HG03139 (cell line): ENCODE measurements around the gene CALCOCO2.
"Not testable (repeated sequence)": the region's sequence is repeated elsewhere in the genome, so short reads cannot be mapped to it uniquely, and the experiment has no call there.

Experiments used
- ATAC-seq: cut with Tn5 transposase; IDR thresholded peaks from one replicate; pipeline ENCODE4 v1.9.1; 2021; ENCODE audit not compliant: unreplicated experiment

The CALCOCO2 gene, protein sequence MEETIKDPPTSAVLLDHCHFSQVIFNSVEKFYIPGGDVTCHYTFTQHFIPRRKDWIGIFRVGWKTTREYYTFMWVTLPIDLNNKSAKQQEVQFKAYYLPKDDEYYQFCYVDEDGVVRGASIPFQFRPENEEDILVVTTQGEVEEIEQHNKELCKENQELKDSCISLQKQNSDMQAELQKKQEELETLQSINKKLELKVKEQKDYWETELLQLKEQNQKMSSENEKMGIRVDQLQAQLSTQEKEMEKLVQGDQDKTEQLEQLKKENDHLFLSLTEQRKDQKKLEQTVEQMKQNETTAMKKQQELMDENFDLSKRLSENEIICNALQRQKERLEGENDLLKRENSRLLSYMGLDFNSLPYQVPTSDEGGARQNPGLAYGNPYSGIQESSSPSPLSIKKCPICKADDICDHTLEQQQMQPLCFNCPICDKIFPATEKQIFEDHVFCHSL

DNA sequence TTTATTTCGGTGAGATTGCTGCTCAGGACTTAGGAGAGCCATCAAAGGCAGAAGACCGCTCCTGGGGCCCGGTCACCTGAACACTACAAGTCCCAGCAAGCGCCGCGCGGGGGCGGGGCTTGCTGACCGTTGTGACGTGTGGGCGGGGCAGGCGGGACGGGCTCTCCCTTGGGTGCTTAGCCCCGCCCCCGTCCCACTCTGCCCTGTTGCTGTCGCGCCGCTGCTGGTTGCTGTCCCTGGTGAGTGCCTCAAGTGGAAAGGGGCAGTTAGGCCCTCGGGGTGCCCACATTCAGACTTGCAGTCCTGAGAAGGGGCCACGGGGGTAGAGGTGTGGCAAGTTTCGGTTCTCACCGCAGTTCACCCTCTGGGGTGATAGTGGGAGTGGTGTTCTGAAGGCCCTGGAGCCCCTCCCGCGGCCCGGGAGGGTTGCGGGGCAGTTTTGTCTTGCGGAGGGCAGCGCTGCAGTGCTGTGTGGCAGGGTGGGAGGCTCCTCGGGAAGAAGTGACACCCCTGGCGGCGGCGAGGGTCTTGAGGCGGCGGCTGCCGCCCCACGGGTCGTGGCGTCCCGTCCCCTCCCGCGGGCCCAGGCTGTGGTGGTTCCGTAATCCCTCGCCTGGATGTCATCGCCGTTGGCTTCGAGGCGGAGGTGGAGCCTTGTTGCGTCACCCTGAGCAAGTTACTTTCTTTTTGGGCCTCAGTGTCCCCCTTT is at the start of gene CALCOCO2:
TSS of gene CALCOCO2 (plus strand) at position 196 of the 709 bp plus-strand sequence. CDS start 10,673 bp downstream, outside the sequence.
- peak; percentile 67 for ATAC-seq

- no peak for ATAC-seq
Observed at GRCh38 chr17:48787828-48788227, 43.0 kb upstream of the CALCOCO2 start.

DNA sequence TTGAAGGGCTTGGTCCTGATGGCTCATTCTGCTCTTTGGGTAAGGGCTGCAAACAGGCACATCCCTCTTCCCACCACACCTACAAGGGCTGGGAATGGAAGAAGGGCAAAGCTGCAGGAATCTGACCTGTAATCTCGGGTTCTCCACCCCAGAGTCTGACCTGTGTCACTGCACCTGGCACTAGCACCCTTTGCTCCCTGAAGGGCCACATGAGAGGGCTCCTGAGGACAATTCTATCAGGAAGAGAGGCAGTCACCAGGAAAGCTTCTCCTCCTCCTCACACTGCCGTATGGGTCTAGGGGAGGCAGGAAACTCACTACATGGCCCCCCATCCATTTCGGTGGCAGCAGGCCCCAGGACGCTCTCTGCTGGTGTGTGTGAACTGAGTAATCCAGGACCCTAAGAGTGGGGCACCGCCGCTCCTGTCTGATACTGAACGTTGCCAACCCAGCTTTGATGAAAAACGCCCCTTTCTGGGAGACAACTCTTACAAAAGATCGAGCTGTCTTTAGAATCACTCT is 40.2 kb upstream of the CALCOCO2 start:
- no peak for ATAC-seq

DNA sequence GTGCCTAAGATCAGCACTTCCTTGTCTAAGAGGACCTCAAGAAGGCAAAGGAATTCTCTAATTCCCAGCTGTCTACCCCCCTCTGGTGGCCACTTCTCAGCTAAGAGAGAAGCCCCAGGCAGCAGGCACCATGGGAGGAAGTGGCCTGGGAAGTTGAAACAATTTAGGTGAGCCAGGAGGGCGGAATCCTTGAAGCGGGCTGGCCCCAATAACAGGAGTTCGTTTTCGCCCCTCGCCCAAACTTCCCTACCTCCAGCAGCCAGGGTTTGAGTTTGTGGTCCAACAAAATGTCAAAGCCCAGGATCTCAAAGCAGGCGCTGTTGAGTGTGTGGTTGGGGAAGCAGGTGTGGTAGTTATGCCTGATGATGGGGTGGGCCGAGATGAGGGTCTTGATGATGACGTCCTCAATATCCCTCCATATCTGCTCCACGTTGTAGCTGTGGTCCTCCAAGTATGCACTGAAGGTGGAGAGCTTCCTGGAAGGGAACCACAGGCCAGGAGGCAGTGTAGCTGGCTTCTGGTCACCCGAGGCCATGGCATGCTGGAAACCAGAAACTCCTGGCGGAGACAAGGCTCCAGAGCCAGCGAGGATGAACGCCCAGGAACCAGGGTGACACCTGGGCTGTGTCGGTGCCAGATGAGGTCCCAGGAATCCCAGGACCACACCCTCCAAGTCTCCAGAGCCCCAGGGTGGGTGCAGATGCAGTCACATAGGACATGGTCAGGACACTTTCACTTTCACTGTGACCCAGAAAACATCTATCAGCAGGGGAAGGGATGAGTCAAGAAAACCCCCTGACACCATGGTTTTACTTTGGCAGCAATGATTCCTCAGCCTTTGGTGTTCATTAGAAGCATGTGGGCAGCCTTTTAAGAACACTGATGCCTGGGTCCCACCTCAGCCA is 39.5 kb upstream of the CALCOCO2 start:
- ATAC-seq = no peak

DNA sequence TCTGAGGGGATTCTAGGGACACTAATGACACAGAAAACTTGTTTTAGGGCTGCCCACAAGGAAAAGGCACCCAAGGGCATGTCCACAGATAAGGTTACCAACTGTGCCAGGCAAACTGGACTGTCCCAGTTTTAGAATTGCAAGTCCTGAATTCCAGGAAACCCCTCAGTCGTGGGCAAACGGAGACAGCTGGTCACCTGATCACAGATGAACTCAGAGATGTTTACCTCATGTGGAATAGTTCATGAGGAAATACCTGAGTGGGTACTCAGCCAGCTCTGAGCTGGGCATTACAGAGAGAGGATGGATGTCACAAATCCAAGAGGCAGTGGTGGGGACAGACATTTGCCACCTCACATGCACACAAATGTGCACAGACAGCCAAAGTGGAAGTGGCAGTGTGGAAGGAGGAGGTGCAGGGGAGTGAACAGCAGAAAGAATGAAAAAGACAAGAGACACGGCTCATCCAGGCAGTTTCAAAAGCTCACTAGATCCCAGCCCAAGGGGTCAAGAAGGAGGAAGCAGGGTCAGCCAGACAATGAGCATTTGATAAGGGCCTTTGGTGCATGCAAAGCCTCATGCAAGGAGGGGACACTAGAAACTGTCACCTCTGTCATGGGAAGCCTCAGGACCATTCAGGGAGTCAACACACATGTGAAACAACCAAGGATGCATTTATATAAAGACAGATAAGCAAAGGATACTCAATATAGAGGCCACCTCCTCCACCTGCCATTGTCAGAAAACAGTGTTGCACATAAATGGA is 38.6 kb upstream of the CALCOCO2 start:
- no peak for ATAC-seq

DNA sequence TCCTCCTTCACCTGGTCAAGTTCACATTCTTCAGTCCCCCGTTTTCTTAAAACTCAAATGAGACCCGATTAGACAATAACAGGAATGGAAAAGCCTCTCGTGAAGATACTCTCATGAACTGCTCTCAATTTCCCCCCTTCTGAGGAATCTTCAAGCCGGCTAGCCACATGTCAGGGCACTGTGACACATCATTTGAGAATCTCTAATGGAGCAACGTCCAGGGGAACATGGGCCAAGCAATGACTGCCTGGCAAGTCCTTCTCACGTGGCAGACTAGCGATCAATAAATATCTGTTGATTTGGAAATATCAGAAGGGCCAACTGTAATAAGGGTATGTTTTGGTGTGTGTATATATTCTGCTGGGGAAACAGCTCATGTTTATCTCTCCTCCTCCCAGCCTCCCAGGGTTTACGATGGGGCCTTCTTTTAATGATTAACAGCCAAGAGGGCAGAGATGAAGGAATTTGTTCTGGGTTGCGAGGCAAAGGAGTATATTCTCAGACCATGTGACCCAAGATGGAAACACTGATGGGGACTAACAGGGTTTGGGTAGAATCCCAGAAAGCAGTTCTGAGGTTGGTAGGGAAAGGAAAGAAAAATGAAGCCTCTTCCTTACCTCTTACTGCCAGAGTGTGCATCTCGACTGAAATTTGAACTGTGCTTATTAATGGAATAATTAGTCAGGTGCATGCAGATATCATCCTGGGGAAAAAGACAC is 35.2 kb upstream of the CALCOCO2 start:
- no peak for ATAC-seq

DNA sequence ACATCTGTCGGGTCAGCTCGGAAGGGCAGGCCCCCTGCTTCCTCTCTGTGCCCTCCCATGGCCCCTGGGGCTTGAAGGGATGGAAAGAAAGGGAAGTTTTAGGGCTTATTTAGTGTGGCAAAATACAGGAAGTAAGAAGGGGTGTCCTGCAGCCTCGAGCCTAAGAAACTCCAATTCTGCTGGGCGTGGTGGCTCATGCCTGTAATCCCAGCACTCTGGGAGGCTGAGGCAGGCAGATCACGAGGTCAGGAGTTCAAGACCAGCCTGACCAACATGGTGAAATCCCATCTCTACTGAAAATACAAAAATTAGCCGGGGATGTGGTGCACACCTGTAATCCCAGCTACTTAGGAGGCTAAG is 34.7 kb upstream of the CALCOCO2 start:
- ATAC-seq = not testable (repeated sequence)

DNA sequence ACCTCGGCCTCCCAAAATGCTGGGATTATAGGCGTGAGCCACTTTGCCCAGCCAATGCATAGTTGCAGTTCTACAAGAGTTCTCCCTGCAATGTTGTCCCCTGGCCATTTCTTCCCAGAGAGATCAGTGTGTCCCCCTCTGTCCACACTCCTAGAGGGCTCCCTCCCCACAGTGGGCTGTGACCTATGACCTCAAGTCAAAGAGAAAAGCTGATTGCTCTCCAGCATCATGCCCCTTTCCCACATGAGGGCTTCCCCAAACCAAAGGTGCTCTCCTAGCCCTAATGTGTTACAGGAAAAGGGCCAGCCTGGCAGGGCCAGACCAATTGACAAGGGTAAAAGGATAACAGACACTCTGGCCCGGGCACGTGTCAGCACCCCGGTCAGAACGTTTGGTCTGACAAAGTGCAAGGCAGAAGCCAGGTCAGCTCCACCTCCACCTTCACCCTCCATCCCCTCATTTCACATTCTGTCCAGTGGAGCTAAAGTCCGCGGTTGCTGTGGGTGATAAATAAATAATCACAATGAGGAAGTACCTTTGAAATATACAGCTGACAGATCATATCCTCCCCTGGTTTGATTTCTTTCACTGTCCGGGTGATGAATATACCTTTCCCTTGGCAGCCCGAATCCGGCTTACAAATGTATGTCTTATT is 31.6 kb upstream of the CALCOCO2 start:
- no peak for ATAC-seq

- no peak for ATAC-seq
Observed at GRCh38 chr17:48800626-48801217, 30.1 kb upstream of the CALCOCO2 start.

DNA sequence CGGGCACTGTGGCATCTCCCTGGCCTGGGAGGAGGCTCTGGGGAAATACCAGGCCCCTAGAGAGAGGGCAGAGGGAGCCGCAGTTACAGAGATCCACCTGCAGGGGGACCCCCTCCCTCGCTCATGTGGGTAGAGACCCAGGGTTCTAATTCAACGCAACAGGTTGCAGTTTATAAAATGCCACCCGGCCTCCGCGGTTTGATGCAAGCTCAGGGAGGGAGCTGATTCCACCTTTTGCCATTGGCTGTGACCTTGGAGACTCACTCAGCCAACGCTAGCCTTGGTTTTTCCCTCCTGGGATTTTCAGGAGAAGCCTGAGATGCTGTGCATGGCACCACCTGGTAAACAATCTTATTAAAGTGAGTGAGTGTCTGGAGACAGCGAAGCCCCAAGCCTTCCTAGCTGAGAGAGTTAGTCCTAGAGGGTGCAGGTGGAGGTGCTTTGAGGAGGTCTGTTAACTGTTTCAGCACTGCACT is 25.9 kb upstream of the CALCOCO2 start:
- ATAC-seq = no peak

DNA sequence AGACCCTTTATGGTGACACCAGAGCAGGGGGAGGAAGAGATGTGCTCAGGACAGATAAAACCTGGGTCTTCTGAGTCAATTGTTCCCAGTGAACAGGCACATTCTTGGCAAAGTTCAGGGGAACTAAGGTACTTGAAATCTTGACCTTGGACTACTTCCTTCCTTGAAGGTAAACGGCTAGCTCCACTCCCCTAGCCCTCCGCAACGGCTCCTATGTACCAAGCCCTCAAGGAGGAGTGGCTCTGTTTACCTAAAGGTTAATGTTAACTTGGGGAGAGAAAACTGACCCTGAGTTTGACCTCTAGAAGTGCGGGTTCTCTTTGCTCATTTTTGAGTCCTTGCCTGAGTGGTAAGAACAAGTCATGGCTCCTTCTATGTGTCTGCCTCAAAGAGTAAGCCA is 21.7 kb upstream of the CALCOCO2 start:
- ATAC-seq = no peak

GRCh38 chr17:48812001-48812400 is 18.8 kb upstream of the CALCOCO2 start:
- no peak for ATAC-seq

DNA sequence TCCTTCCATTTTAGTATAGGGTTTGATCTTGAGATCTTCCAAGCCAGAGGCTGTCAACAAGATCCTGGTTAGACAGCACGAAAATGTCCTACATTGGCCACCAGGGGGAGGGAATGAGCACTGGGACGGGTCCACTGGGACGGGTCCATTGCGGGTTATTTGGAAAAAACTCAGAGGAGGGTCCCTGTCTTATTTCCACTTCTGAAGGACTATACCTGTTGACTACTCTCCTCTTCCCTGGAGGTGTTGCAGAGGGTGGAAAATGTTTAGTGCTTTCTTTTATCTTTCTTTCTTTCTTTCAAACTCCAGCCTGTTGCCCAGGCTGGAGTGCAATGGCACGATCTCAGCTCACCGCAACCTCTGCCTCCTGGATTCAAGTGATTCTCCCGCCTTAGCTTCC is 16.3 kb upstream of the CALCOCO2 start:
- ATAC-seq = no peak

GRCh38 chr17:48815311-48815710 is 15.5 kb upstream of the CALCOCO2 start:
- ATAC-seq = no peak

DNA sequence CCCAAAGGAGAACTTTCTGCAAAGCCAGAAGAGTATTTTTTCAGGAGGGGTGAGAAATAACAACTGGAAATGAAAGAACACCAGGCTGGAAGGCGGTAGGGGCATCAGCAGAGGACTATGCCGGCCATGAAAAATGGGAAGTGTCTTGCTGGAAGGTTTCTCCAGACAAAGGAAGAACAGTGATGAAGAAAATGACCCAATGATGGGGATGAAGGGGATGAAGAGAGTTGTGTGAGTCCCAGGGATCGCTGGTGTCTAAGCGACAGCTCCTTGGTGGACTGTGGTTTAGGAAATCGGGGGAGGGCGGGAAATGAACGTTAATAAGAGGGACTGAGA is 14.4 kb upstream of the CALCOCO2 start:
- no peak for ATAC-seq

DNA sequence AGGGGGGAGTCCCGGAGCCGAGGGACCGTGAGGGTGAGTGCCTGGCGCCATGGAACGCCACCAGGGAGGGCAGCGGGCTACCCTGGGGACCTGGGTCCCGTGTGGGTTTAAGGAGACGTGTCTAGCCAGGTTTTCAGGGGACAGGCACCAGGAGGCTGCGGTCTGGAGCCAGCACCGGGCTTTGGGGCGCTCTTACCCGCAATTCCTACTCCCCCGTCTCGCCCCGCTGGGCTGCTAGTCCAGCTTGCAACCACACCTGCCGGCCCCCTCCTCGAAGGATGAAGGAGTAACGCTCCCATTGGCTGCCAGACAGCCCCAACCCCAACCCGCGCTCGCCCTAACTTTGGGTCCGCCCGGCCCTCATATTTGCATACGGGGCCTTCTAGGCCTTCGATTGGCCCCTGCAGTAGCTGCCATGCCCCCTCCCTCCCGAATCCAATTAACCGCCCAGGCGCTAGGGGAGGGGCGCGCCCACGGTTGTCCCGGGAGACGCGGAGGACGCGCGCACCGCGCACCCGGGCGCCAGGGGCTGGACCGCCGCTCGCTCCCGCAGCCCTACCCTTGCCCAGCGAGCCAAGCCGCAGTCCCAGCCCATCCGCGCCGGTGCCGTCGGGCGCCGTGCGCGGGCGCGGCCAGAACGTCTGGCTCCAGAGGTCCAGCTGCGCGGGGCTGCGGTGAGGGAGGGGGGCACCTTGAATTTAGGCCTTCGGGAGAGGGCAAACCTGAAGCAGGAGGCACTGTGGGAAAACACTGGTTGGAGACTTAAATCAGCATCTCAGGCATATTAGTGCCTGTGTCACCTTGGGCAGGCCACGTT is 13.9 kb upstream of the CALCOCO2 start, which contains the start of gene TTLL6:
TSS of gene TTLL6 (minus strand) at position 456 of the 817 bp plus-strand sequence. CDS start at position 299, 157 bp downstream.
- ATAC-seq = peak; percentile 80

DNA sequence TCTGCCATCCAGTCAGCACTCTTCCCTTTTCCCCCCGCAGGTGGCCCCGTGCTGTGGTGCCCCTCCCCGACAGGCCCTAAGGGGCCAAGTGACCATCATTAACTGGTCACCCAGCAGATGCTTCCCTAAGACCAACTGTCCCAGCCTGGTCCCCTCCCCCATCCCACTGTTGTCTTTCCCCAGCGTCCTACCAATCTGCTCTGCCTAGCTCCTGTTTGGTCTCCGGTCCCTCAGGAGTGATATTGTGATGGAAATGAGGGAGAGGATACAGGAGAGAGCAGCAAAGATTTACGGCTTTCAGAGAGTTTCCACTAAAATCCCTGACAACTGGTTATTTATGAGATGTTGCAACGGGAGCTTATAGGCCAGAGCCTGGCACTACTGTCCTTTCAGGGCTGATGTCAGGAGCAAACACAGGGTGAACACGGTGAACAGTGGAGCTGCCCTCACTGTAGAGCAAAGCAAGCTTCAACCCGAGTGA is 12.4 kb upstream of the CALCOCO2 start:
- no peak for ATAC-seq

DNA sequence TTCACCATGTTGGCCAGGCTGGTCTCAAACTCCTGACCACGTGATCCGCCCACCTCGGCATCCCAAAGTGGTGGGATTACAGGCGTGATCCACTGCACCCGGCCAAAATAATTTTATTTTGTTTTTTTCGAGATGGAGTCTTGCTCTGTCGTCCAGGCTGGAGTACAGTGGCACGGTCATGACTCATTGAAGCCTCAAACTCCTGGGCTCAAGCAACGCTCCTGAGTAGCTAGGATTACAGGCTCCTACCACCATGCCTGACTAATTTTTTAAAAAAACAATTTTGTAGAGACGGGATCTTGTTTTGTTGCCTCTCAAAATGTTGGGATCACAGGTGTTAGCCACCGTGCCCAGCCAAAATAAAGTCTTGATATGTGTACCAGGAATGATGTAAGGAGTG is 11.4 kb upstream of the CALCOCO2 start:
- no peak for ATAC-seq
